Activated B cell treated with CpG ODN at 0.5 μM for 24 hours (primary cell): ENCODE results near the gene BTBD3. TPM values are rescaled to one million over a fixed set of nuclear protein-coding genes. Genes with fewer than 3 reads are reported as not detected.

Experiments used
- ATAC-seq: fragments of 200-7000 bp; cut with Tn5 transposase; one replicate; pipeline ENCODE4 v1.10.0; 2021; ENCODE audit warnings: low read depth, mild to moderate bottlenecking, moderate library complexity
- CTCF ChIA-PET: fragments of 350-600 bp; sonication (Branson Sonifier 250); formaldehyde crosslinking; loops from one replicate; lab custom pipeline; 2021; ENCODE audit warnings: antibody characterized with exemption; lab: Charles Lee
- POLR2A ChIA-PET: fragments of 350-600 bp; sonication (Branson Sonifier 250); formaldehyde crosslinking; loops from one replicate; lab custom pipeline; 2021; ENCODE audit warnings: antibody characterized with exemption; lab: Charles Lee
- DNase-seq: peaks from one replicate; pipeline ENCODE4 v3.0.0; 2022
- H3K27ac Mint-ChIP-seq: one replicate; pipeline ENCODE4 v1.8.0; 2020; ENCODE audit warnings: mixed read lengths
- H3K27me3 Mint-ChIP-seq: one replicate; pipeline ENCODE4 v1.8.0; 2021; ENCODE audit warnings: mixed read lengths
- H3K36me3 Mint-ChIP-seq: one replicate; pipeline ENCODE4 v1.8.0; 2021; ENCODE audit warnings: low read depth, mixed read lengths
- H3K4me1 Mint-ChIP-seq: one replicate; pipeline ENCODE4 v1.8.0; 2021; ENCODE audit warnings: mixed read lengths
- H3K4me3 Mint-ChIP-seq: one replicate; pipeline ENCODE4 v1.8.0; 2020; ENCODE audit warnings: mild to moderate bottlenecking, mixed read lengths
- H3K9me3 Mint-ChIP-seq: one replicate; pipeline ENCODE4 v1.8.0; 2020; ENCODE audit warnings: mixed read lengths
- intact Hi-C: fragments of 100-400 bp; cut with micrococcal nuclease; formaldehyde crosslinking; loops from one replicate; pipeline ENCODE4 v1.15.1; 2024
- total RNA-seq: library from RNA; stranded (reverse); gene quantifications from 2 replicates; pipeline ENCODE4 v1.2.3, GENCODE V29; 2022
- TF ChIP-seq, protein P1 (sequence below): fragments of 200-600 bp; IDR thresholded peaks from one replicate; pipeline ENCODE4 v1.8.0; 2022; ENCODE audit warnings: antibody characterized with exemption, mild to moderate bottlenecking

BTBD3 gene
- total RNA-seq, 1 donor from 2014 or later, result 1.6 TPM

- intact Hi-C loops, result no loop called here
- DNase-seq (no peak), ATAC-seq (no peak)
- POLR2A ChIA-PET, result no interaction called here
- TF ChIP-seq, protein P1, sequence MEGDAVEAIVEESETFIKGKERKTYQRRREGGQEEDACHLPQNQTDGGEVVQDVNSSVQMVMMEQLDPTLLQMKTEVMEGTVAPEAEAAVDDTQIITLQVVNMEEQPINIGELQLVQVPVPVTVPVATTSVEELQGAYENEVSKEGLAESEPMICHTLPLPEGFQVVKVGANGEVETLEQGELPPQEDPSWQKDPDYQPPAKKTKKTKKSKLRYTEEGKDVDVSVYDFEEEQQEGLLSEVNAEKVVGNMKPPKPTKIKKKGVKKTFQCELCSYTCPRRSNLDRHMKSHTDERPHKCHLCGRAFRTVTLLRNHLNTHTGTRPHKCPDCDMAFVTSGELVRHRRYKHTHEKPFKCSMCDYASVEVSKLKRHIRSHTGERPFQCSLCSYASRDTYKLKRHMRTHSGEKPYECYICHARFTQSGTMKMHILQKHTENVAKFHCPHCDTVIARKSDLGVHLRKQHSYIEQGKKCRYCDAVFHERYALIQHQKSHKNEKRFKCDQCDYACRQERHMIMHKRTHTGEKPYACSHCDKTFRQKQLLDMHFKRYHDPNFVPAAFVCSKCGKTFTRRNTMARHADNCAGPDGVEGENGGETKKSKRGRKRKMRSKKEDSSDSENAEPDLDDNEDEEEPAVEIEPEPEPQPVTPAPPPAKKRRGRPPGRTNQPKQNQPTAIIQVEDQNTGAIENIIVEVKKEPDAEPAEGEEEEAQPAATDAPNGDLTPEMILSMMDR, result no peak
- H3K4me3 Mint-ChIP-seq, result no peak overlapping the region
- H3K4me1 Mint-ChIP-seq, result no peaks in the 10 kb centered on the region
- no peak overlapping the region for H3K27ac Mint-ChIP-seq
- CTCF ChIA-PET, result no interaction called here
- H3K36me3 Mint-ChIP-seq, result no peaks in the 10 kb centered on the region
- H3K9me3 Mint-ChIP-seq, result peaks cover 2% of the 10 kb centered on the region
- no peaks in the 10 kb centered on the region for H3K27me3 Mint-ChIP-seq
Measured at GRCh38 chr20:11905460-11906179, 12.1 kb upstream of the BTBD3 start.

DNA sequence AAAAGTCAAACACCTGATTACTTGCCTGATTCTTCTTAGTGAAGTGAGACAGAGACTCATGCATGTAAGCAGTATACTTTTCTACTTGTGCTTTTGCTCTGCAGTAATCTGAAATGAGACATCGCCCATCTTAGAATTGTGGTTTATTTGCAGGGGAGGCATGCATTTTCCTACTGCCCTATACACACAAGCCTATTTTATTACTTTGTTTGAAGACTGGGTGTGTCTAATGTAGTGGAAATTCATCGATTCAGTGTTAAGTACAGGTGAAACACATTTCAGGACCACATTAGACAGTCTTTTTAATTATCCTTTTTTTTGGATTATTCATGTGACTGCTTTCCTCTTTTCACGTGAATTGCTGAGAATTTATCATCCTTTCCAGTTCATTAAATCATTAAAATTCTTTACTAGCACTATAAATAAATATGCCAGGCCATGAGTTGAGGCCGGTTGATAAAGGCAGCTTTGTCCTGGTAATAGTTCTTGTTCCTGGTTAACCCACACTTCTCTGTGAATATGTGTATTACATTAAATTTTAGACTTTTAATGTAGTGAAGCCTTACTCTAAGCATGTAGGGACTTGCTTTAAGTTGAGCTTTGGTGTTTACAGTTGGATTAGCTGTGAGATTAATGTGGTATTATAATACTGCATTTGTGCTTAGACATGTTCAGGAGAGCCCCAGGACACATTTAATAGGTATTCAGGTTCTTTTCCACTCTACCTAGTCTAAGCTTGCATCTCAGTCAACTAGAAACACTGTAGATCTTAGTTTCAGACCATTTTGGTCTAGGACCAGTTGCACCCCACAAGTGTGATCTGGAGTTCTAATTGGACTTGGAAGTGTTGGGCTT is 10.8 kb upstream of the BTBD3 start:
- TF ChIP-seq, protein P1, result no peak
- H3K36me3 Mint-ChIP-seq, result no peaks in the 10 kb centered on the region
- ChIA-PET CTCF (no interaction called here), POLR2A (no interaction called here)
- intact Hi-C loops, result no loop called here
- H3K9me3 Mint-ChIP-seq, result peaks cover 2% of the 10 kb centered on the region
- H3K27ac Mint-ChIP-seq, result no peak overlapping the region
- no peaks in the 10 kb centered on the region for H3K4me1 Mint-ChIP-seq
- no peak for ATAC-seq
- H3K27me3 Mint-ChIP-seq, result no peaks in the 10 kb centered on the region
- DNase-seq, result no peak
- H3K4me3 Mint-ChIP-seq, result no peak overlapping the region

- CTCF ChIA-PET, result no interaction called here
- intact Hi-C loops, result no loop called here
- Mint-ChIP-seq H3K27ac (no peak overlapping the region), H3K4me3 (no peak overlapping the region), H3K9me3 (peaks cover 2% of the 10 kb centered on the region), H3K36me3 (no peaks in the 10 kb centered on the region), H3K4me1 (no peaks in the 10 kb centered on the region), H3K27me3 (no peaks in the 10 kb centered on the region)
- DNase-seq, result no peak
- ATAC-seq, result no peak
- POLR2A ChIA-PET, result no interaction called here
- TF ChIP-seq, protein P1, result no peak
Measured at GRCh38 chr20:11907621-11908020, 10.1 kb upstream of the BTBD3 start.

- H3K27ac Mint-ChIP-seq, result no peak overlapping the region
- intact Hi-C loops, result loop anchor here (10.0 kb wide), 1 partner anchor 293 kb away; no protein-coding TSS in a partner anchor
- no peaks in the 10 kb centered on the region for H3K4me1 Mint-ChIP-seq
- H3K36me3 Mint-ChIP-seq, result no peaks in the 10 kb centered on the region
- no peak overlapping the region for H3K4me3 Mint-ChIP-seq
- ATAC-seq, result no peak
- CTCF ChIA-PET, result no interaction called here
- TF ChIP-seq, protein P1, result no peak
- POLR2A ChIA-PET, result no interaction called here
- no peak for DNase-seq
- H3K27me3 Mint-ChIP-seq, result no peaks in the 10 kb centered on the region
- H3K9me3 Mint-ChIP-seq, result no peaks in the 10 kb centered on the region
Measured at GRCh38 chr20:11912013-11912658, 5.6 kb upstream of the BTBD3 start.
